Esophagus muscularis mucosa (tissue), 4 donors: ENCODE results near the gene PIM3. TPM values are rescaled to one million over a fixed set of nuclear protein-coding genes. Genes with fewer than 3 reads are reported as not detected.

Source experiments
- DNase-seq: peaks from one replicate; pipeline ENCODE4 v3.0.0-alpha.2; 2017; ENCODE audit errors: extremely low spot score
- H3K27ac ChIP-seq, 4 donors: fragments of 200-600 bp; sonication (generic); replicated peaks in 1 of 4; 1 replicate in 3 of 4; 2 replicates in 1 of 4; pipeline ENCODE4 v1.5.1; 2016 to 2019; ENCODE audit warnings: mild to moderate bottlenecking in 1 of 4
- H3K27me3 ChIP-seq, 4 donors: fragments of 200-600 bp; sonication (generic); one replicate each; pipeline versions ENCODE4 v1.5.1 to v1.6.0; 2016 to 2019
- H3K36me3 ChIP-seq, 4 donors: fragments of 200-600 bp; sonication (generic); one replicate each; pipeline ENCODE4 v1.5.1; 2016 to 2019
- H3K4me1 ChIP-seq, 4 donors: fragments of 200-600 bp; sonication (generic); one replicate each; pipeline ENCODE4 v1.5.1; 2016 to 2019
- H3K4me3 ChIP-seq, 4 donors: fragments of 200-600 bp; sonication (generic); 1 replicate in 2 of 4; 2 replicates in 2 of 4; pipeline ENCODE4 v1.5.1; 2016 to 2019; ENCODE audit warnings: mild to moderate bottlenecking in 4 of 4, moderate library complexity in 1 of 4
- H3K9me3 ChIP-seq, 4 donors: fragments of 200-600 bp; sonication (generic); 1 replicate in 3 of 4; 2 replicates in 1 of 4; pipeline ENCODE4 v1.5.1; 2016 to 2019
- EP300 ChIP-seq: sonication (generic); formaldehyde crosslinking; IDR thresholded peaks from one replicate; pipeline ENCODE4 v1.6.1; 2017; ENCODE audit warnings: antibody characterized with exemption
- POLR2A ChIP-seq: fragments of 450-650 bp; IDR thresholded peaks from one replicate; pipeline ENCODE4 v1.6.1; 2017; ENCODE audit warnings: antibody characterized with exemption, moderate library complexity, mild to moderate bottlenecking, low read depth
- POLR2AphosphoS5 ChIP-seq, 2 donors: sonication (generic); formaldehyde crosslinking; IDR thresholded peaks; one replicate each; pipeline ENCODE4 v1.6.1; 2017; ENCODE audit warnings: antibody characterized with exemption in 2 of 2
- WGBS: methylation state at CpG from one replicate; pipeline ENCODE4 v1.1.5; 2018; 5-methylcytosine and 5-hydroxymethylcytosine counted together
- intact Hi-C: fragments of 100-400 bp; cut with DNase I; formaldehyde crosslinking; loops from one replicate; pipeline ENCODE4 v1.15.1; 2023
- total RNA-seq, 4 donors: library from RNA; depleted of rRNA; stranded (reverse); fragments of >200 nt; gene quantifications; one replicate each; pipeline versions ENCODE4 v1.1.0 to v1.2.1, GENCODE V29; 2016
- TF ChIP-seq, protein P1 (sequence below), 3 experiments: fragments of 200-600 bp in 2 of 3; fragments of 450-650 bp in 1 of 3; sonication (generic) in 2 of 3; IDR thresholded peaks; one replicate each; pipeline ENCODE4 v1.5.1; 2017 to 2019; ENCODE audit warnings: antibody characterized with exemption in 3 of 3, mild to moderate bottlenecking in 2 of 3, moderate library complexity in 1 of 3

The PIM3 gene
- total RNA-seq, 4 donors from 2014 or later: 36.1 to 106 (median 56.5) TPM

DNA sequence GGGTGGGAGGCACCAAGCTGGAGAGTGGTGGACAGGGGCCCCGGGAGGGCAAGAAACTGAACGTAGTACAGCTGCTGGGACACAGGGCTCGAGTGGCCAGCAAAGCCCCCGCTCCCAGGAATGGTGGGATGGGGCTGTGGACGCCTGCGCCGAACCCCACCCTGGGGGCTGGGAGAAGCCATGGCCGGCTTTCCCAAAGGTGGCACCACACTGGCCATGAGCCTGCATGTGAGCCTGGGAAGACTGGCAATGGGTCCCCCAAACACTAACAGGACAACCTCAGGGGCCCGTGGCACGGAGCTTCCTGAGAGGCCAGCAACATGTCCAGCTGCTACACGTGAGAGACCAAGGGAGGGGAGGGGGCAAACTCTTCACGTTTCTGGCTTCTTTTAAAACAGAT lies 46.3 kb upstream of the PIM3 start:
- DNase-seq: no peak

DNA sequence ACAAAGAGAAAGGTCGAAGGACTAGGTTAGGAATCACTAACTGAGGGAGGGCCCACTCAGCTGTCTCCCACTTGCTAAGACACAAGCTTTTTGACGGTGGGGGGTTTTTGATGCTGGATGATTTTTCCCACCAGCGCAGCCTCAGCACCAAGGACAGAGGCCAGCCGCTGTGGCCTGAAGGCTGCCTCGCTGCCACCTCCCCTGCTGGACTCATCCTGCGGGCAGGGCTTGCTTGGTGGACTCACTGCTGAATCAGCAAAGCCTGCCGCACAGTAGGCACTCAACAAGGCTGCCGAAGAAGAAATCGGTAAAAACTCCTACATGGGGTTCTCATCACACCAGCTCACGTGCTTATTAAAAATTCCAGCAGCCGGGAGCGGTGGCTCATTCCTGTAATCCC lies 45.0 kb upstream of the PIM3 start:
- no peak overlapping the region for H3K4me3 ChIP-seq
- H3K27me3 ChIP-seq: no peaks in the 10 kb centered on the region
- peaks cover 18 to 46% (median 36%) of the 10 kb centered on the region in 4 donors for H3K36me3 ChIP-seq
- intact Hi-C loops: loop anchor here (2.0 to 5.0 kb wide), 3 partner anchors 63 to 148 kb away; partner anchors contain the start of gene ZBED4
- WGBS: 92% methylated on average over 12 of the region's 12 CpGs
- H3K9me3 ChIP-seq: no peaks in the 10 kb centered on the region
- H3K4me1 ChIP-seq: peaks cover 15 to 40% (median 29%) of the 10 kb centered on the region in 4 donors
- DNase-seq: no peak
- H3K27ac ChIP-seq: no peak overlapping the region
- TF ChIP-seq POLR2A (no peak), EP300 (no peak), POLR2AphosphoS5 (IDR thresholded peaks at IDR 0.05) (no peak)
- TF ChIP-seq, protein P1, sequence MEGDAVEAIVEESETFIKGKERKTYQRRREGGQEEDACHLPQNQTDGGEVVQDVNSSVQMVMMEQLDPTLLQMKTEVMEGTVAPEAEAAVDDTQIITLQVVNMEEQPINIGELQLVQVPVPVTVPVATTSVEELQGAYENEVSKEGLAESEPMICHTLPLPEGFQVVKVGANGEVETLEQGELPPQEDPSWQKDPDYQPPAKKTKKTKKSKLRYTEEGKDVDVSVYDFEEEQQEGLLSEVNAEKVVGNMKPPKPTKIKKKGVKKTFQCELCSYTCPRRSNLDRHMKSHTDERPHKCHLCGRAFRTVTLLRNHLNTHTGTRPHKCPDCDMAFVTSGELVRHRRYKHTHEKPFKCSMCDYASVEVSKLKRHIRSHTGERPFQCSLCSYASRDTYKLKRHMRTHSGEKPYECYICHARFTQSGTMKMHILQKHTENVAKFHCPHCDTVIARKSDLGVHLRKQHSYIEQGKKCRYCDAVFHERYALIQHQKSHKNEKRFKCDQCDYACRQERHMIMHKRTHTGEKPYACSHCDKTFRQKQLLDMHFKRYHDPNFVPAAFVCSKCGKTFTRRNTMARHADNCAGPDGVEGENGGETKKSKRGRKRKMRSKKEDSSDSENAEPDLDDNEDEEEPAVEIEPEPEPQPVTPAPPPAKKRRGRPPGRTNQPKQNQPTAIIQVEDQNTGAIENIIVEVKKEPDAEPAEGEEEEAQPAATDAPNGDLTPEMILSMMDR (IDR thresholded peaks at IDR 0.05): no peak

More for the DNA sequence above, 46.3 kb upstream of the PIM3 start:
- Histone ChIP-seq H3K36me3 (peaks cover 15 to 52% (median 41%) of the 10 kb centered on the region in 4 donors), H3K4me3 (no peak overlapping the region), H3K4me1 (peaks cover 10 to 26% (median 22%) of the 10 kb centered on the region in 4 donors), H3K27me3 (no peaks in the 10 kb centered on the region), H3K27ac (no peak overlapping the region), H3K9me3 (no peaks in the 10 kb centered on the region)
- intact Hi-C loops: no loop called here
- TF ChIP-seq EP300: no peak
- TF ChIP-seq POLR2A: no peak
- no peak for TF ChIP-seq POLR2AphosphoS5 (IDR thresholded peaks at IDR 0.05)
- TF ChIP-seq, protein P1 (IDR thresholded peaks at IDR 0.05): no peak
- WGBS: 83% methylated on average over 9 of the region's 12 CpGs

DNA sequence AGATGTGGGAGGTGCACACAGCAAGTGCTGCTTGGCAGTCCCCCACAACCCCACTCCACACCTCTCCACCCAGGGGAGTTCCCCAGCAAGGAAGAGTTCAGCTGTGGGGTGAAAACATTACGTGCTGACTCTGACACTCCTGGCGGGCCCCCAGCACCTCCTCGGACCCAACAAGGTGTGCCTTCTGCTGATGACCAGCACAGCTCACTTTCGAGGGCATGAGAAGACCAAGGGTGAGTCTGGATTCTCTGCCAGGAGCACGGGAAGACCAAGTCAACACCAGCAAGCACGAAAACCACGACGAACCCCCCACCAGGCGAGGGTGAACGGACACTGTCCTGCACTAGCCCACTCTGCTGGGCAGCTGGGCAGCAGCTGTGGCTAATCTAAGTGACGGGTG lies 43.7 kb upstream of the PIM3 start:
- peaks cover 15 to 41% (median 29%) of the 10 kb centered on the region in 4 donors for H3K4me1 ChIP-seq
- intact Hi-C loops: loop anchor here (2.0 to 5.0 kb wide), 3 partner anchors 64 to 150 kb away; partner anchors contain the start of gene ZBED4
- peak overlapping the region in 1 of 4 donors; percentile 92 for H3K27ac ChIP-seq
- 87% methylated on average over 11 of the region's 11 CpGs for WGBS
- H3K9me3 ChIP-seq: no peaks in the 10 kb centered on the region
- H3K4me3 ChIP-seq: peak overlapping the region in 1 of 4 donors; percentile 88
- no peaks in the 10 kb centered on the region for H3K27me3 ChIP-seq
- peaks cover 25 to 46% (median 37%) of the 10 kb centered on the region in 4 donors for H3K36me3 ChIP-seq
- no peak for TF ChIP-seq EP300
- TF ChIP-seq POLR2AphosphoS5 (IDR thresholded peaks at IDR 0.05): no peak
- no peak for TF ChIP-seq POLR2A
- TF ChIP-seq, protein P1 (IDR thresholded peaks at IDR 0.05): no peak
- no peak for DNase-seq

DNA sequence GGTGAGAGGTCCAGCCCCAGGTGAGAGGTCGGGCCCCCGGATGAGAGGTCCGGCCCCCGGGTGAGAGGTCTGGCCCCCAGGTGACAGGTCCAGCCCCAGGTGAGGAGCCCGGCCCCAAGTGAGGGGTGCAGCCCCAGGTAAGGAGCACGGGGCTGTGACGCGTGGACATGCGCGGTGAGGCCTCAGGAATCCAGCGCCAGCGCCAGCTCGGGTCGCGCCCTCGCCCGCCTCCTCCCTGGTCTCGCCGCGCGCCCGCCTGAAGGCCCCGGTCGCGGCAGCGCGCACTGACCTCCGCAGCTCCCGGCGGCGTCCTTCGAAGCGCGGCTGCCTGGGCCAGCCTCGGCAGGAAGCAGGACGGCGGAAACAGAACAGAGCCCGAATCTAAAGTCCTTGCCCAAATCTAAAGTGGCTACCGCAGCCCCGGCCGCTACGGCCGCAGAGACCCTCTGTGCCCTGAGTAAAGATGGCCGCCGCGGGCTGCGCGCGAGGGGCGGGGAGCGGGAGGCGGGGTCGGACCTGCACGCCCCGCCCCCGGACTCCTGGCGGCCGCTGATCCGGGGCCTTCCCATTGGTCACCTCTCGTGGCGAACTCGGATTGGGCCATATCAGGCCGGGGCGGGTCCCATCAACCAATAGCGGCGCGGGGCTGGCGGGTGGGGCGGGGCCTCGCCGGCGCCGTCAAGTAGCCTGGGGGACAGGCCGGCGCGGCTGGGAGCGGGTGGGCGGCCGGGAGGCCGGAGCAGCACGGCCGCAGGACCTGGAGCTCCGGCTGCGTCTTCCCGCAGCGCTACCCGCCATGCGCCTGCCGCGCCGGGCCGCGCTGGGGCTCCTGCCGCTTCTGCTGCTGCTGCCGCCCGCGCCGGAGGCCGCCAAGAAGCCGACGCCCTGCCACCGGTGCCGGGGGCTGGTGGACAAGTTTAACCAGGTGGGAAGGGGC lies 42.3 kb upstream of the PIM3 start, which contains the start of the genes ALG12 and CRELD2:
TSS of gene ALG12 (minus strand) at position 465 of the 937 bp plus-strand sequence. CDS start 4,673 bp downstream, outside the sequence.
TSS of gene CRELD2 (plus strand) at position 661 of the 937 bp plus-strand sequence. CDS start at position 797, 136 bp downstream.
- Histone ChIP-seq H3K27me3 (no peaks in the 10 kb centered on the region), H3K4me3 (peak within 1 kb of the TSS; percentile 85 to 97 (median 88)), H3K36me3 (peaks cover 19 to 38% (median 25%) of the 10 kb centered on the region in 4 donors), H3K27ac (peak within 1 kb of the TSS; percentile 92 to 96 (median 95)), H3K4me1 (peaks cover 15 to 47% (median 34%) of the 10 kb centered on the region in 4 donors), H3K9me3 (no peaks in the 10 kb centered on the region)
- DNase-seq: peak; percentile 100
- TF ChIP-seq EP300 (no peak), POLR2A (peak; percentile 27), POLR2AphosphoS5 (IDR thresholded peaks at IDR 0.05) (peak; percentile 67 to 75)
- TF ChIP-seq, protein P1 (IDR thresholded peaks at IDR 0.05): peak in 1 of 3 experiments; percentile 2
- intact Hi-C loops: loop anchor here (2.0 to 5.0 kb wide), 3 partner anchors 65 to 151 kb away; partner anchors contain the start of gene ZBED4
- WGBS: 0% methylated on average over 11 of the region's 103 CpGs
